ENCODE data around the gene MVD.

DNA sequence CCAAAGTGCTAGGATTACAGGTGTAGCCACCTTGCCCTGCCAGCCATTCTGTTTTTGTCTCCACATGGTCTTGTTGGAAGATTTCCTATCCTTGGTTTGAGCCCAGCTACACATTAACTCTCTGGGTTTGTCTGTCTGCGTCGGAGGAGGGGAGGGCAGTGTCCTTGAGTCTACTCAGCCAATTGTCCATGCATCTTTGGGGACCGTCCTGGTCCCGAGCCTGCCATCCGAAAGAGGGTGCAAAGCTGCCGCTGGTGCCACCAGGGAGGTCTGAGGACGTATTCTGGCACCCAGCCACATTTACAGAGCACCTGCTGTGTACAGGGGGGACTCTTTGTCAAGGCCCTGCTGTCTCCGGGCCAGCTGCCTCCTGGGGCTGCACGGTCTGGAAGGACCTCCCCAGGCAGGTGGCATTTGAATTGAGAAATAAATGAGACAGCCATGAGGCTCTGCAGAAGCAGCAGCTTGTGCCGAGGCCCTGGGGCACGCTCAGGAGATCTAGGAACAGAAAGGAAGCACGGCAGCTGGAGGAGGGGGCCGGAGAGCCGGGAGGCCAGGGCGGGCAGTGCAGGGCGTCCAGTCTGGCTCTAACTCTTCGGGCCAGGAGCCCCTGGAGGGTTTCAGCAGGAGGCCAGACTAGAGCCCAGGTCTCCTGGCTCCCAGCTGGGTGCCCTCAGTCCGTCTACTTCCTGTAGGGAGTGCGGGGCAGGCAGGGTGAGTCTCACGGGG lies 13.5 kb downstream of the MVD start:
- no peak for TF ChIP-seq CEBPB (IDR thresholded peaks at IDR 0.05; ENCODE audit: low read depth, low read length)
- no peak for TF ChIP-seq RAD21 (IDR thresholded peaks at IDR 0.05; ENCODE audit: low read length)
- TF ChIP-seq, protein P1, sequence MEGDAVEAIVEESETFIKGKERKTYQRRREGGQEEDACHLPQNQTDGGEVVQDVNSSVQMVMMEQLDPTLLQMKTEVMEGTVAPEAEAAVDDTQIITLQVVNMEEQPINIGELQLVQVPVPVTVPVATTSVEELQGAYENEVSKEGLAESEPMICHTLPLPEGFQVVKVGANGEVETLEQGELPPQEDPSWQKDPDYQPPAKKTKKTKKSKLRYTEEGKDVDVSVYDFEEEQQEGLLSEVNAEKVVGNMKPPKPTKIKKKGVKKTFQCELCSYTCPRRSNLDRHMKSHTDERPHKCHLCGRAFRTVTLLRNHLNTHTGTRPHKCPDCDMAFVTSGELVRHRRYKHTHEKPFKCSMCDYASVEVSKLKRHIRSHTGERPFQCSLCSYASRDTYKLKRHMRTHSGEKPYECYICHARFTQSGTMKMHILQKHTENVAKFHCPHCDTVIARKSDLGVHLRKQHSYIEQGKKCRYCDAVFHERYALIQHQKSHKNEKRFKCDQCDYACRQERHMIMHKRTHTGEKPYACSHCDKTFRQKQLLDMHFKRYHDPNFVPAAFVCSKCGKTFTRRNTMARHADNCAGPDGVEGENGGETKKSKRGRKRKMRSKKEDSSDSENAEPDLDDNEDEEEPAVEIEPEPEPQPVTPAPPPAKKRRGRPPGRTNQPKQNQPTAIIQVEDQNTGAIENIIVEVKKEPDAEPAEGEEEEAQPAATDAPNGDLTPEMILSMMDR (conservative IDR thresholded peaks at IDR 0.05; ENCODE audit: low read depth, low read length) = no peak
- no peak for TF ChIP-seq POLR2A (IDR thresholded peaks at IDR 0.05; ENCODE audit: low read depth, low read length)
- no peak for TF ChIP-seq MAZ (IDR thresholded peaks at IDR 0.05; ENCODE audit: borderline replicate concordance, low read depth, low read length)
- no peak for TF ChIP-seq SMC3 (IDR thresholded peaks at IDR 0.05; ENCODE audit: low read depth, low read length)
- TF ChIP-seq, protein P2, sequence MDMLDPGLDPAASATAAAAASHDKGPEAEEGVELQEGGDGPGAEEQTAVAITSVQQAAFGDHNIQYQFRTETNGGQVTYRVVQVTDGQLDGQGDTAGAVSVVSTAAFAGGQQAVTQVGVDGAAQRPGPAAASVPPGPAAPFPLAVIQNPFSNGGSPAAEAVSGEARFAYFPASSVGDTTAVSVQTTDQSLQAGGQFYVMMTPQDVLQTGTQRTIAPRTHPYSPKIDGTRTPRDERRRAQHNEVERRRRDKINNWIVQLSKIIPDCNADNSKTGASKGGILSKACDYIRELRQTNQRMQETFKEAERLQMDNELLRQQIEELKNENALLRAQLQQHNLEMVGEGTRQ (IDR thresholded peaks at IDR 0.05; ENCODE audit: low read depth, low read length) = no peak
- no peak for TF ChIP-seq RFX5 (IDR thresholded peaks at IDR 0.05; ENCODE audit: low read depth, low read length)
- TF ChIP-seq MXI1 (IDR thresholded peaks at IDR 0.05; ENCODE audit: borderline replicate concordance, low read depth, low read length) = no peak
- no peak for TF ChIP-seq BHLHE40 (IDR thresholded peaks at IDR 0.05; ENCODE audit: low read depth, low read length)
- TF ChIP-seq MAFK (IDR thresholded peaks at IDR 0.05; ENCODE audit: low read depth, low read length) = no peak
- TF ChIP-seq NFE2L2 (IDR thresholded peaks at IDR 0.05; ENCODE audit: low read depth, low read length) = no peak
